GM13976 (cell line): Measurements from ENCODE around the gene VAC14.

Experiments
- DNase-seq: peaks from one replicate; pipeline ENCODE4 v3.0.0; 2012; ENCODE audit warnings: low spot score
- in situ Hi-C: fragments of 300-500 bp; cut with MboI; formaldehyde crosslinking; loops from one replicate; pipeline ENCODE4 v1.12.0; 2022; ENCODE audit warnings: low sequenced_read_pairs, mixed read lengths, inconsistent platforms; ENCODE audit not compliant: unreplicated experiment
- TF ChIP-seq, protein P1 (sequence below): IDR thresholded peaks from 2 replicates; pipeline ENCODE4 v1.5.1; 2012; ENCODE audit warnings: borderline replicate concordance, mild to moderate bottlenecking; ENCODE audit not compliant: insufficient read depth; ENCODE audit errors: extremely low read depth, missing control alignments, control extremely low read depth

Gene VAC14

DNA sequence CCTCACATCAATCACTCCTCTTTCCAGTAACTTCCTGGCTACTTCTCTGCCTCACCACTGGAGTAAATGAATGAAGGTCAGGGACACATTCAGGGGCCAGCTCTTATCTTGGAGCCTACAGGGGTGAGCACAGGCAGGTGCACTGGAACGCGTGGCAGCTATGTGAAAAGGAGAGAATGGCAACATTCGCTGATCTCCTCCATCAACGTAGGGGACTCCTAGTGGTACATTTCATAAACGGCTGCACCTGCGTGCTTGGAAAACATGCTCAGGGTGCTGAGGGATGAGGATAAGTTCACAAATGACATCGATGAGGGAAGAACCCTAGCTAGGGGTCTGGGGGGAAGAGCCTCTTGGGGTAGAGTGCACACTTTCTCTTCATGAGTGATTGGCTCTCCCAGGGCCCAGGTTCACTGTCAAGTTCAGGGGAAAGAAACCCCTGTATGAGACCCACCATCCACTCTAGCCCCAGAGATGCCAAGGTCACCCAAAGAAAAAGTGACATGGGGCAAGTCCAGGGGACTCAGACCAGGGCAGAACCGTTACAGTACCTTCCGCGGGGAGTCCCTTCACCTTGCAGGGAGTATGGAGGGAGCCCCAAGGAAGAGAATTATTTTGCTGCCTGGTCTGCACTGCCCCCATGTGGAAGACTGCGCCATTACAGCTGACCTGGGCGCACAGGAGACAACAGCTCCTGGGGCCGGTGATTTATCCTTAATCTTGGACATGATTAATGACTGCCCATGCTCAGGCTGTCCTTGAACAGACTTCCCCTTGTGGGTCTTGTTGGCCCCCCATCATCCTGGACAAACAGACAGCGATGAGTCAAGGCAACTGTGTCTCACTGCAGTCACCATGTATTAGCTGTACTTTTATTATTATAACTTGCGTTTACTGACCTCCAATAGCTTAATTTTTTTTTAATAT is 30.1 kb downstream of the VAC14 start:
- TF ChIP-seq, protein P1, sequence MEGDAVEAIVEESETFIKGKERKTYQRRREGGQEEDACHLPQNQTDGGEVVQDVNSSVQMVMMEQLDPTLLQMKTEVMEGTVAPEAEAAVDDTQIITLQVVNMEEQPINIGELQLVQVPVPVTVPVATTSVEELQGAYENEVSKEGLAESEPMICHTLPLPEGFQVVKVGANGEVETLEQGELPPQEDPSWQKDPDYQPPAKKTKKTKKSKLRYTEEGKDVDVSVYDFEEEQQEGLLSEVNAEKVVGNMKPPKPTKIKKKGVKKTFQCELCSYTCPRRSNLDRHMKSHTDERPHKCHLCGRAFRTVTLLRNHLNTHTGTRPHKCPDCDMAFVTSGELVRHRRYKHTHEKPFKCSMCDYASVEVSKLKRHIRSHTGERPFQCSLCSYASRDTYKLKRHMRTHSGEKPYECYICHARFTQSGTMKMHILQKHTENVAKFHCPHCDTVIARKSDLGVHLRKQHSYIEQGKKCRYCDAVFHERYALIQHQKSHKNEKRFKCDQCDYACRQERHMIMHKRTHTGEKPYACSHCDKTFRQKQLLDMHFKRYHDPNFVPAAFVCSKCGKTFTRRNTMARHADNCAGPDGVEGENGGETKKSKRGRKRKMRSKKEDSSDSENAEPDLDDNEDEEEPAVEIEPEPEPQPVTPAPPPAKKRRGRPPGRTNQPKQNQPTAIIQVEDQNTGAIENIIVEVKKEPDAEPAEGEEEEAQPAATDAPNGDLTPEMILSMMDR: peak; percentile 84
- DNase-seq: peak; percentile 76
- in situ Hi-C loops: no loop called here

DNA sequence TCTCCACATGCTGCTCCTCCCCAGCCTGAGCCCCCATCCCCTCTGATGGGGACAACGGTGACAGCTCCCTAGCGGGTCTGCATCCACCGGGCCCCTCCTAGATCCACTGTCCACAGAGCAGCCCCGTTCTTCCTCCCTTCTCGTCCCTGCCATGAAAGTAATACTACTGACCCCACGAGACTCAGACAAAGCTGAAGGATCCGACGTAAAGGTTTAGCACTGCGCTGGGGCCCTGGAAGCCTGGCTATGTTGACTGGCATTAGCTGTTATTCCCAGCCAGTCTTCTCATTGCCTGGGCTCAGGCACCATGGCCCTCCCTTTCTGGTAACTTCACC is 30.7 kb downstream of the VAC14 start:
- no peak for DNase-seq
- TF ChIP-seq, protein P1: no peak
- in situ Hi-C loops: no loop called here

DNA sequence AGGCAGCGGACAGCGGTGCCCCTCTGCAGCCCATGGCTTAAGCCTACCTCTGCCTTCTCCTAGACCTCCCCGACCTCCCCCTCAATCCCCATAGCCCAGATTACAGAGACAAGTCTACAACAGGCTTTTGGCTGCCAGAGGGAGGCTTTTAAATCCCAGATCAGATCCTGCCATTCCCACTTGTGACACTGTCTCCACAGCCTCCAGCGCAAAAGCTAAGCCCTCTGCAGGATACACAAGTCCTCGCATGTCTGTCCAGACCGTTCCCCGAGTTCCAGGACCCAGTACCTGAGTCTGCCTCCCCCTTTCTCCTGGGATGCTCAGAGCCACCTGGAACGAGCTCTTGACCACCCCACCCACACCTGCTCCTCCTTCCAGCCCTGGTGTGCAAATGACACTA is 31.2 kb downstream of the VAC14 start:
- no peak for DNase-seq
- in situ Hi-C loops: no loop called here
- TF ChIP-seq, protein P1: no peak

DNA sequence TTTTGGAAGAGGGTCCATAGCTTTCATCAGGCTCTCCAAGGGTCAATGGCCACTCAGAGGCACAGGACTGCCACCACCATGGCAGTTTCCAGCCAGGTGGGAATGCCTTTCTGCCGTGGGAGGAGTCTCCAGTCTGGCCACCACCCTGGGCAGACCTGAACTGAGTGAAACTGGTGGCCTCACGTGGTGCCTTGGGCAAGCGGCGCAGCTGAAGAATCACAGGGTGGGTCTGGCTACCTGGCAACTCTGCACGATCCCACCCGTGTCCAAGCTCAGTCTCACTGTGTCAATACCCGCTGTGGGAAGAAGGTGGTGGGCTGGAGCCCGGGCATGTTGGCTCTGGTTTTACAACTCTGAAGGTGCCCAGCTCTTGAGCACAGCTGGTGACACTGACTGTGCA is 31.8 kb downstream of the VAC14 start:
- in situ Hi-C loops: no loop called here
- no peak for DNase-seq
- TF ChIP-seq, protein P1: no peak

DNA sequence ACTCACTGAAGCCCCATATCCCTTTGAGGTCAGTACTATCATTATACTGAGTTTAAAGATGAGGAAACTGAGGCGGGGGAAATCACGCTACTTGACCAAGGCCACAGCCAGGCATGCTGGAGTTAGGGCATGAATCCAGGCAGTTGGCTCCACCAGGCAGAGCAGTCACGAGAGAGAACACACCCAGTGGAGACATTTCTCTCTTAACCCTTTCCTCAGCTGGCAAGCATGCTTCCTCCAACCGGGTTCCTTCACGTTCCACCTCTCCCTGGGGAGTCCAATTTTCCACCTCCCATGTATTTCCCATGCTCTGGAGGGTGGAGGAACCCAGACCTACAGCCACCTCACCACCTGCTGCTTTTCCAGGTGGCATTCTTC is 32.8 kb downstream of the VAC14 start:
- in situ Hi-C loops: no loop called here
- TF ChIP-seq, protein P1: no peak
- DNase-seq: no peak

DNA sequence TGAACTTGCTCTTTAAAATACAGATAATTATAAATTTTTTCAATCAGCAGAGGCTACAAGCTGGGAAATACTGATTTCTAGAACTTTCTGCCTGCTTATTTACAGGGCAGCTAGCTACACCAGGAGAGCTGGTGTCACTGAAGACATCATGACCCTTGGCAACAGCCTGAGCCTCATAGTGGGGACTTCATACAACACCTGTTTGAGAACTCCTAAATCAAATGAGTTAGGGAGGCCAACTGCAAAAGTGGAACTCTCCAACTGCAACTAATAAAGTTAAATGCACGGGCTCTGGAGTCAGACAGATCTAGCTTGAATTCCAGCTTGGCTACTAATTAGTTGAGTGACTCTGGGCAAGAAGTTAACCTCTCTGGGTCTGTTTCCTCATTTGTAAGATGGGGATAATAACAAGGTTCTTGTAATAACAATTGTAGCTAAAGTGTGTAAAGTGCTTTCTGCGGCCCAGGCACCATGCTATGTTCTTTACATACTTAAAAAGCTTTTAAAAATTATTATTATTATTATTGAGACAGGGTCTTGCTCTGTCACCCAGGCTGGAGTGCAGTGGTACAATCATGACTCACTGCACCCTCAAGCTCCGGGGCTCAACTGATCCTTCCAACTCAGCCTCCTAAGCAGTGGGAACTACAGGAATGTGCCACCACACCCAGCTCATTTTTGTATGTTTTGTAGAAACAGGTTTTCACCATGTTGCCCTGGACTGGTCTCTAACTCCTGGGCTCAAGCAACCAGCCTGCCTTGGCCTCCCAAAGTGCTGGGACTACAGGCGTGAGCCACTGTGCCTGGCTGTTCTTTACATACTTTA is 33.4 kb downstream of the VAC14 start:
- DNase-seq: no peak
- in situ Hi-C loops: no loop called here
- TF ChIP-seq, protein P1: no peak
